Fibroblast of villous mesenchyme (primary cell): ENCODE results near the gene CAPN2. TPM values are rescaled to one million over a fixed set of nuclear protein-coding genes. Genes with fewer than 3 reads are reported as not detected.

ENCODE experiments used
- DNase-seq: peaks from one replicate; pipeline ENCODE4 v3.0.0-alpha.2; 2010; ENCODE audit warnings: low read depth
- H3K4me3 ChIP-seq: 2 replicates; pipeline ENCODE4 v1.5.1; 2011; ENCODE audit warnings: low read depth, mild to moderate bottlenecking, low read length
- CTCF ChIP-seq: IDR thresholded peaks from 2 replicates; pipeline ENCODE4 v1.5.1; 2012; ENCODE audit warnings: low read depth, mild to moderate bottlenecking, low read length; ENCODE audit not compliant: insufficient read depth
- total RNA-seq: library from RNA; depleted of rRNA; stranded (reverse); fragments of >200 nt; gene quantifications from 2 replicates; pipeline ENCODE4 v1.2.3, GENCODE V29; 2012

The CAPN2 gene
- total RNA-seq, 1 donor: 512 TPM

- DNase-seq: no peak
- no peak overlapping the region for H3K4me3 ChIP-seq
- no peak for TF ChIP-seq CTCF
Observed at GRCh38 chr1:223750730-223751570, 38.6 kb downstream of the CAPN2 start.

- TF ChIP-seq CTCF: no peak
Observed at GRCh38 chr1:223751696-223752095, 39.4 kb downstream of the CAPN2 start.

GRCh38 chr1:223752721-223753515 lies 40.6 kb downstream of the CAPN2 start:
- no peak for TF ChIP-seq CTCF
- no peak for DNase-seq
- no peak overlapping the region for H3K4me3 ChIP-seq

More at GRCh38 chr1:223751696-223752095, 39.4 kb downstream of the CAPN2 start:
- H3K4me3 ChIP-seq: no peak overlapping the region
- DNase-seq: no peak

GRCh38 chr1:223754681-223755431 lies 42.5 kb downstream of the CAPN2 start:
- no peak for DNase-seq
- no peak for TF ChIP-seq CTCF
- H3K4me3 ChIP-seq: no peak overlapping the region

- no peak for TF ChIP-seq CTCF
- H3K4me3 ChIP-seq: no peak overlapping the region
- DNase-seq: no peak
Observed at GRCh38 chr1:223755432-223755792, 43.1 kb downstream of the CAPN2 start.

GRCh38 chr1:223755992-223756775 lies 43.8 kb downstream of the CAPN2 start:
- H3K4me3 ChIP-seq: no peak overlapping the region
- no peak for TF ChIP-seq CTCF
- DNase-seq: no peak
